ENCODE results near the gene PROSER2. TPM values are rescaled to one million over a fixed set of nuclear protein-coding genes. Genes with fewer than 3 reads are reported as not detected.

Gene PROSER2
- total and polyA plus RNA-seq, 9 of the 15 experiments (the other 6 are each of a cell fraction or from before 2014, with no cell fraction given) = 0.62 to 14.8 (median 2.9) TPM

GRCh38 chr10:11797847-11798633, 25.1 kb upstream of the PROSER2 start:
- Histone ChIP-seq H4K20me1 (replicated peaks; ENCODE audit: control insufficient read depth, insufficient read depth, low read length) (no peaks in the 10 kb centered on the region), H2AFZ (ENCODE audit: low read depth, low read length) (peak overlapping the region; percentile 51; the same call in 1 of the 2 replicates)
- CTCF ChIA-PET (ENCODE audit: low intra/inter-chr PET ratio) = no interaction called here

More at GRCh38 chr10:11797847-11798633, 25.1 kb upstream of the PROSER2 start:
- POLR2A ChIA-PET = interaction anchor here (1.7 kb wide), 1 partner anchor 8 kb away, joined by 5 read pairs; no protein-coding TSS in a partner anchor
- H3K4me3 ChIP-seq = no peak overlapping the region
- no peak for FAIRE-seq
- H3K9ac ChIP-seq (ENCODE audit: insufficient read depth in 1 of 2, low read depth in 2 of 2, low read length in 2 of 2) = no peak overlapping the region
- no peaks in the 10 kb centered on the region for H3K36me3 ChIP-seq (ENCODE audit: control insufficient read depth, insufficient read depth, low read length)
- peaks cover 16 to 30% of the 10 kb centered on the region in 2 experiments; a peak in 4 of 5 replicates for H3K27me3 ChIP-seq (ENCODE audit: control insufficient read depth in 2 of 2, insufficient read depth in 2 of 2, low read length in 2 of 2)
- peak; percentile 33; the same call in 1 of the 3 replicates for ATAC-seq
- DNase-seq (ENCODE audit: extremely low read depth in 1 of 4, low spot score in 3 of 4) = no peak
- no peaks in the 10 kb centered on the region for H3K9me1 ChIP-seq (ENCODE audit: control insufficient read depth, insufficient read depth, low read length)
- 74% methylated on average over 12 of the region's 12 CpGs for WGBS (ENCODE audit: insufficient coverage, low coverage, missing lambda C conversion rate)
- H3K4me2 ChIP-seq (ENCODE audit: insufficient read depth, low read length) = no peak overlapping the region
- peaks cover 5 to 12% of the 10 kb centered on the region in 2 experiments; a peak in 4 of 5 replicates for H3K4me1 ChIP-seq (replicated peaks in 1 of 2; ENCODE audit: control insufficient read depth in 2 of 2, insufficient read depth in 2 of 2, low read length in 2 of 2)
- BruUV-seq (replicated peaks) = no TSS peak
- no peak overlapping the region for H3K27ac ChIP-seq (ENCODE audit: extremely low read depth, low read depth, low read length)
- no peaks in the 10 kb centered on the region for H3K79me2 ChIP-seq (ENCODE audit: control insufficient read depth, insufficient read depth, low read length)
- intact Hi-C loops (cut with micrococcal nuclease) = no loop called here
- in situ Hi-C loops (cut with MboI) = loop anchor here (5.0 to 25.0 kb wide), 2 partner anchors 189 to 914 kb away; no protein-coding TSS in a partner anchor
- no peaks in the 10 kb centered on the region for H3K9me3 ChIP-seq (replicated peaks; ENCODE audit: control insufficient read depth, insufficient read depth, low read depth, low read length)
- TF ChIP-seq CBFA2T3 (IDR thresholded peaks at IDR 0.05) (0 out of 2 replicates have a peak, but pooled peaks have one; percentile 20), BACH1 (tag; IDR thresholded peaks at IDR 0.05) (no peak), NFYB (IDR thresholded peaks at IDR 0.05; ENCODE audit: extremely low read depth, insufficient read length) (peak; percentile 34)
